Fibroblast of lung (primary cell): ENCODE data around the gene CDCP1.

Experiments
- EZH2 ChIP-seq: IDR thresholded peaks from 2 replicates; pipeline ENCODE4 v1.5.1; 2012; ENCODE audit warnings: low read length, control low read depth, mild to moderate bottlenecking; ENCODE audit errors: missing control alignments
- TF ChIP-seq, protein P1 (sequence below), 2 donors: IDR thresholded peaks in 1 of 2; conservative IDR thresholded peaks in 1 of 2; 1 replicate in 1 of 2; 2 replicates in 1 of 2; pipeline ENCODE4 v1.5.1; 2011 to 2012; ENCODE audit warnings: low read length in 2 of 2, control low read depth in 1 of 2, inconsistent platforms in 1 of 2, low read depth in 1 of 2, mild to moderate bottlenecking in 1 of 2

DNA sequence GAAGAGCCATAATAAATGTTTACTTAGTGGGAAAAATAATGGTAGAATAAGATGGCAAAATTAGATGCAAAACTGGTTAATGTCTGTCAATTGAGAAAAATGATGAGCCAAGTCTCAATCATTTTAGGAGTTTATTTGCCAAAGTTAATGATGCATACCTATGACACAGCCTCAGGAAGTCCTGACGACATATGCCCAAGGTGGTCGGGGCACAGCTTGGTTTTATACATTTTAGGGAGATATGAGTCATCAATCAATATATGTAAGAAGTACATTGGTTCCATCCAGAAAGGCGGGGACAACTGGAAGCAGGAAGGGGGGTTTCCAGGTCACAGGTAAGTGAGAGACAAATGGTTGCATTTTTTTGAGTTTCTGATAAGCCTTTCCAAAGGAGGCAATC, 88.6 kb downstream of the CDCP1 start:
- TF ChIP-seq, protein P1, sequence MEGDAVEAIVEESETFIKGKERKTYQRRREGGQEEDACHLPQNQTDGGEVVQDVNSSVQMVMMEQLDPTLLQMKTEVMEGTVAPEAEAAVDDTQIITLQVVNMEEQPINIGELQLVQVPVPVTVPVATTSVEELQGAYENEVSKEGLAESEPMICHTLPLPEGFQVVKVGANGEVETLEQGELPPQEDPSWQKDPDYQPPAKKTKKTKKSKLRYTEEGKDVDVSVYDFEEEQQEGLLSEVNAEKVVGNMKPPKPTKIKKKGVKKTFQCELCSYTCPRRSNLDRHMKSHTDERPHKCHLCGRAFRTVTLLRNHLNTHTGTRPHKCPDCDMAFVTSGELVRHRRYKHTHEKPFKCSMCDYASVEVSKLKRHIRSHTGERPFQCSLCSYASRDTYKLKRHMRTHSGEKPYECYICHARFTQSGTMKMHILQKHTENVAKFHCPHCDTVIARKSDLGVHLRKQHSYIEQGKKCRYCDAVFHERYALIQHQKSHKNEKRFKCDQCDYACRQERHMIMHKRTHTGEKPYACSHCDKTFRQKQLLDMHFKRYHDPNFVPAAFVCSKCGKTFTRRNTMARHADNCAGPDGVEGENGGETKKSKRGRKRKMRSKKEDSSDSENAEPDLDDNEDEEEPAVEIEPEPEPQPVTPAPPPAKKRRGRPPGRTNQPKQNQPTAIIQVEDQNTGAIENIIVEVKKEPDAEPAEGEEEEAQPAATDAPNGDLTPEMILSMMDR (conservative IDR thresholded peaks at IDR 0.05 in 1 of 2, IDR thresholded peaks at IDR 0.05 in 1 of 2; ENCODE audit: low read depth in 1 of 2, low read length in 2 of 2): no peak
- TF ChIP-seq EZH2: no peak
